ENCODE data around the gene KDM4E.

DNA sequence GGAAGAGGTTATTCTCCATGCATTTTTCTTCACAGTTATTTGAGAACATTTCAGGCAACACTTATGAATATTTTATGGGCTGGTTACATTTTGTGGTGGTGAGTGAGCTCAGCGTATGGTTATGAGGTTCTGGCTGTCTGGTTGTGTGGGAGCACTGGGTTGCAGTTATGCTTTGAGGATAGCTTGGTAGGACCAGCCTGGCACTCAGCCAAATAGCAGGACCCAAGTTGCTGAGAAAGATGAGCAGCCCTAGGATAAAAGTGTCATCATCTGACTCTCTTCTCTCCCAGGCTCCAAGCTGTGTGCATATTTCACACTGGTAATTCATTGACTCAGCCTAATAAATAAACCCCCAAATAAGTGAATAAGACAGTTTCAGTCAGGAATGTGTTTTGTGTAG, 33.6 kb downstream of the KDM4E start:
- no peak for TF ChIP-seq HDGF (IDR thresholded peaks at IDR 0.05; ENCODE audit: borderline replicate concordance)
- TF ChIP-seq FOXK2 (IDR thresholded peaks at IDR 0.05) = no peak
- no peak for TF ChIP-seq BHLHE40 (IDR thresholded peaks at IDR 0.05; ENCODE audit: borderline replicate concordance)
- no peak for TF ChIP-seq SP1 (IDR thresholded peaks at IDR 0.05)
